OCI-LY1 (cell line): ENCODE data around the gene MCUB.
A peak's percentile ranks its signal among the peaks of the same experiment; 100 is the strongest.
"Not testable (repeated sequence)": the region's sequence is repeated elsewhere in the genome, so short reads cannot be mapped to it uniquely, and the experiment has no call there.

Experiments
- H2AFZ ChIP-seq: fragments of 200-600 bp; sonication (generic), shearing (Covaris generic); 2 replicates; pipeline ENCODE4 v1.6.0; 2014; ENCODE audit warnings: antibody characterized with exemption, mild to moderate bottlenecking, low read length
- H3F3A ChIP-seq: fragments of 200-600 bp; sonication (generic), shearing (Covaris generic); 2 replicates; pipeline ENCODE4 v1.6.0; 2014; ENCODE audit warnings: mild to moderate bottlenecking, antibody characterized with exemption, low read length, moderate library complexity; ENCODE audit not compliant: insufficient read depth
- H3K27ac ChIP-seq: fragments of 200-600 bp; sonication (generic); 2 replicates; pipeline ENCODE4 v1.5.1; 2014; ENCODE audit warnings: low read length, mixed run types, mild to moderate bottlenecking, low read depth; ENCODE audit not compliant: poor library complexity, severe bottlenecking
- H3K27me3 ChIP-seq: fragments of 200-600 bp; sonication (generic); 2 replicates; pipeline ENCODE4 v1.6.0; 2014; ENCODE audit warnings: antibody characterized with exemption, mild to moderate bottlenecking, low read length, moderate library complexity; ENCODE audit not compliant: insufficient read depth
- H3K36me3 ChIP-seq: fragments of 200-600 bp; sonication (generic); 2 replicates; pipeline ENCODE4 v1.6.1; 2014; ENCODE audit warnings: mild to moderate bottlenecking, antibody characterized with exemption, low read length, moderate library complexity, mixed read lengths; ENCODE audit not compliant: insufficient read depth
- H3K4me1 ChIP-seq: fragments of 200-600 bp; sonication (generic); 2 replicates; pipeline ENCODE4 v1.5.1; 2014; ENCODE audit warnings: mild to moderate bottlenecking, low read length, moderate library complexity; ENCODE audit not compliant: insufficient read depth, severe bottlenecking
- H3K4me2 ChIP-seq: fragments of 200-600 bp; sonication (generic), shearing (Covaris generic); 2 replicates; pipeline ENCODE4 v1.6.1; 2014; ENCODE audit warnings: low read length
- H3K4me3 ChIP-seq: fragments of 200-600 bp; sonication (generic); 2 replicates; pipeline ENCODE4 v1.5.1; 2014; ENCODE audit warnings: low read length, low read depth, mild to moderate bottlenecking, mixed read lengths; ENCODE audit not compliant: poor library complexity, severe bottlenecking
- H3K79me2 ChIP-seq: fragments of 200-600 bp; shearing (Covaris generic); 2 replicates; pipeline ENCODE4 v1.6.1; 2016; ENCODE audit warnings: mixed run types, low read length, mixed read lengths; ENCODE audit not compliant: insufficient read depth
- H3K9ac ChIP-seq: fragments of 200-600 bp; sonication (generic), shearing (Covaris generic); 2 replicates; pipeline ENCODE4 v1.6.1; 2014; ENCODE audit warnings: mild to moderate bottlenecking, low read length, mixed read lengths
- H3K9me2 ChIP-seq: fragments of 200-600 bp; sonication (generic), shearing (Covaris generic); 2 replicates; pipeline ENCODE4 v1.6.1; 2014; ENCODE audit warnings: low read depth, mild to moderate bottlenecking, low read length, mixed read lengths
- H3K9me3 ChIP-seq: fragments of 200-600 bp; shearing (Covaris generic); 2 replicates; pipeline ENCODE4 v1.6.1; 2014; ENCODE audit warnings: low read length, mixed read lengths
- H4K20me1 ChIP-seq: fragments of 200-600 bp; sonication (generic), shearing (Covaris generic); 2 replicates; pipeline ENCODE4 v1.6.0; 2016; ENCODE audit warnings: mild to moderate bottlenecking, low read length; ENCODE audit not compliant: insufficient read depth
- EZH2 ChIP-seq: fragments of 200-600 bp; sonication (generic), shearing (Covaris generic); IDR thresholded peaks from 2 replicates; pipeline ENCODE4 v1.8.0; 2017; ENCODE audit warnings: borderline replicate concordance, mixed run types, mild to moderate bottlenecking, antibody characterized with exemption, low read length, moderate library complexity, mixed read lengths
- TF ChIP-seq, protein P1 (sequence below): fragments of 200-600 bp; sonication (generic), shearing (Covaris generic); IDR thresholded peaks from 2 replicates; pipeline ENCODE4 v1.5.1; 2017; ENCODE audit warnings: mild to moderate bottlenecking, antibody characterized with exemption, low read length, moderate library complexity, mixed read lengths

MCUB gene

GRCh38 chr4:109559983-109560686 is at the start of gene MCUB:
Gene MCUB (plus strand): TSS chr4:109560246. CDS start chr4:109560338, 92 bp downstream.
- H3K9me2 ChIP-seq: no peaks in the 10 kb centered on the region
- H3K4me1 ChIP-seq: peaks cover 48% of the 10 kb centered on the region
- no peaks in the 10 kb centered on the region for H3F3A ChIP-seq
- peak within 1 kb of the TSS; percentile 79 for H3K4me3 ChIP-seq
- H3K36me3 ChIP-seq: peaks cover 2% of the 10 kb centered on the region; the same call in 1 of the 2 replicates
- no peaks in the 10 kb centered on the region for H3K27me3 ChIP-seq
- H4K20me1 ChIP-seq: no peaks in the 10 kb centered on the region
- 0 out of 2 replicates have a peak within 1 kb of the TSS, but pooled peaks have one; percentile 68 for H2AFZ ChIP-seq
- peak within 1 kb of the TSS; percentile 69 for H3K4me2 ChIP-seq
- no peaks in the 10 kb centered on the region for H3K9me3 ChIP-seq
- TF ChIP-seq, protein P1, sequence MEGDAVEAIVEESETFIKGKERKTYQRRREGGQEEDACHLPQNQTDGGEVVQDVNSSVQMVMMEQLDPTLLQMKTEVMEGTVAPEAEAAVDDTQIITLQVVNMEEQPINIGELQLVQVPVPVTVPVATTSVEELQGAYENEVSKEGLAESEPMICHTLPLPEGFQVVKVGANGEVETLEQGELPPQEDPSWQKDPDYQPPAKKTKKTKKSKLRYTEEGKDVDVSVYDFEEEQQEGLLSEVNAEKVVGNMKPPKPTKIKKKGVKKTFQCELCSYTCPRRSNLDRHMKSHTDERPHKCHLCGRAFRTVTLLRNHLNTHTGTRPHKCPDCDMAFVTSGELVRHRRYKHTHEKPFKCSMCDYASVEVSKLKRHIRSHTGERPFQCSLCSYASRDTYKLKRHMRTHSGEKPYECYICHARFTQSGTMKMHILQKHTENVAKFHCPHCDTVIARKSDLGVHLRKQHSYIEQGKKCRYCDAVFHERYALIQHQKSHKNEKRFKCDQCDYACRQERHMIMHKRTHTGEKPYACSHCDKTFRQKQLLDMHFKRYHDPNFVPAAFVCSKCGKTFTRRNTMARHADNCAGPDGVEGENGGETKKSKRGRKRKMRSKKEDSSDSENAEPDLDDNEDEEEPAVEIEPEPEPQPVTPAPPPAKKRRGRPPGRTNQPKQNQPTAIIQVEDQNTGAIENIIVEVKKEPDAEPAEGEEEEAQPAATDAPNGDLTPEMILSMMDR: no peak
- no peak for TF ChIP-seq EZH2
- peak within 1 kb of the TSS; percentile 82 for H3K9ac ChIP-seq
- H3K27ac ChIP-seq: peak within 1 kb of the TSS; percentile 91
- H3K79me2 ChIP-seq: peaks cover 39% of the 10 kb centered on the region

GRCh38 chr4:109510687-109511086 is 49.4 kb upstream of the MCUB start:
- Histone ChIP-seq H3K27ac (no peak overlapping the region), H3K4me2 (no peak overlapping the region), H3K4me3 (no peak overlapping the region), H3K9ac (no peak overlapping the region), H3F3A (no peaks in the 10 kb centered on the region), H3K9me3 (no peaks in the 10 kb centered on the region), H3K36me3 (peaks cover 31% of the 10 kb centered on the region), H3K79me2 (no peaks in the 10 kb centered on the region), H2AFZ (no peak overlapping the region), H4K20me1 (no peaks in the 10 kb centered on the region), H3K27me3 (no peaks in the 10 kb centered on the region), H3K4me1 (no peaks in the 10 kb centered on the region), H3K9me2 (no peaks in the 10 kb centered on the region)
- no peak for TF ChIP-seq EZH2
- TF ChIP-seq, protein P1: no peak

DNA sequence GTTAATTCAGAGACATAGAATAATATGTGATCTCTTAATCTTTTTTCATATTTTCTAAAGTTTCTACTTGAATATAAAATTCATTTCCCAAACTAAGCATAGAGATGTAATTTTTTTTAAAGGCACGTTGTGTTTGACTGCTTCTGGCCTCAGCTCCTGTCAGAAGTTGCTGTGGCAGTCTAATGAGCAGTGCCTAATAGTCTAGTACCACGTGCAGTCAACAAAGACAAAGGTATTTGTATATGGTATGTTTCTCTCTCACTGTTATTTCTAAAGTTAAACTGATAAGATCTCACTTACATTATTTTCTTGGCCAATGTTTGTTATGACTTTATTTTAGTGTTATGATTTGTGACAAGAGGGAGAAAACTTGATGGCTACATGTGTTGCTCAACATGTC is 48.6 kb upstream of the MCUB start:
- Histone ChIP-seq H3K36me3 (peaks cover 29% of the 10 kb centered on the region), H3K9ac (no peak overlapping the region), H3K27me3 (no peaks in the 10 kb centered on the region), H3K4me2 (no peak overlapping the region), H3K9me3 (no peaks in the 10 kb centered on the region), H3K4me1 (no peaks in the 10 kb centered on the region), H3K9me2 (no peaks in the 10 kb centered on the region), H3K79me2 (no peaks in the 10 kb centered on the region), H4K20me1 (no peaks in the 10 kb centered on the region), H3K4me3 (no peak overlapping the region), H3F3A (no peaks in the 10 kb centered on the region), H3K27ac (no peak overlapping the region), H2AFZ (no peak overlapping the region)
- TF ChIP-seq, protein P1: no peak
- no peak for TF ChIP-seq EZH2

- H3K4me3 ChIP-seq, H3K4me1 ChIP-seq: not testable (repeated sequence)
- H3K36me3 ChIP-seq: peaks cover 38% of the 10 kb centered on the region
Observed at GRCh38 chr4:109513368-109513767, 46.7 kb upstream of the MCUB start.

More at GRCh38 chr4:109513368-109513767, 46.7 kb upstream of the MCUB start:
- not testable (repeated sequence) for H3K9me3 ChIP-seq, H3F3A ChIP-seq, H4K20me1 ChIP-seq, H2AFZ ChIP-seq, H3K79me2 ChIP-seq, H3K27ac ChIP-seq, H3K9me2 ChIP-seq, H3K9ac ChIP-seq, H3K4me2 ChIP-seq, H3K27me3 ChIP-seq
